Measurements from ENCODE around the gene CALR3. TPM values are rescaled to one million over a fixed set of nuclear protein-coding genes. Genes with fewer than 3 reads are reported as not detected.

Gene CALR3
- polyA plus RNA-seq, 1 experiment: not detected

- ChIA-PET CTCF (interaction anchor here (1.1 kb wide), 1 partner anchor 13 kb away, joined by 3 read pairs; no protein-coding TSS in a partner anchor), POLR2A (no interaction called here)
- TF ChIP-seq CTCF (IDR thresholded peaks at IDR 0.05; ENCODE audit: insufficient read depth, low read depth, low read length): peak; percentile 28
- no peak for DNase-seq (ENCODE audit: low read depth)
- H3K36me3 ChIP-seq (ENCODE audit: control insufficient read depth, insufficient read depth, low read length): peaks cover 74% of the 10 kb centered on the region
- H3K4me3 ChIP-seq (ENCODE audit: low read depth, low read length): no peak overlapping the region
- H3K27me3 ChIP-seq (ENCODE audit: control insufficient read depth, insufficient read depth, low read length): no peaks in the 10 kb centered on the region
Measured at GRCh38 chr19:16527971-16528521, 32.1 kb upstream of the CALR3 start.

- ChIA-PET POLR2A (no interaction called here), CTCF (interaction anchor here (1.1 kb wide), 1 partner anchor 14 kb away, joined by 3 read pairs; no protein-coding TSS in a partner anchor)
- no peak for DNase-seq (ENCODE audit: low read depth)
- no peak for TF ChIP-seq CTCF (IDR thresholded peaks at IDR 0.05; ENCODE audit: insufficient read depth, low read depth, low read length)
- peaks cover 75% of the 10 kb centered on the region for H3K36me3 ChIP-seq (ENCODE audit: control insufficient read depth, insufficient read depth, low read length)
- no peak overlapping the region for H3K4me3 ChIP-seq (ENCODE audit: low read depth, low read length)
- no peaks in the 10 kb centered on the region for H3K27me3 ChIP-seq (ENCODE audit: control insufficient read depth, insufficient read depth, low read length)
Measured at GRCh38 chr19:16527334-16527935, 31.5 kb upstream of the CALR3 start.

- ChIA-PET CTCF (interaction anchor here (0.8 kb wide), 1 partner anchor 12 kb away, joined by 3 read pairs; no protein-coding TSS in a partner anchor), POLR2A (no interaction called here)
- Histone ChIP-seq H3K4me3 (ENCODE audit: low read depth, low read length) (no peak overlapping the region), H3K36me3 (ENCODE audit: control insufficient read depth, insufficient read depth, low read length) (peaks cover 69% of the 10 kb centered on the region), H3K27me3 (ENCODE audit: control insufficient read depth, insufficient read depth, low read length) (no peaks in the 10 kb centered on the region)
- no peak for DNase-seq (ENCODE audit: low read depth)
- no peak for TF ChIP-seq CTCF (IDR thresholded peaks at IDR 0.05; ENCODE audit: insufficient read depth, low read depth, low read length)
Measured at GRCh38 chr19:16525751-16526481, 29.9 kb upstream of the CALR3 start.

GRCh38 chr19:16524991-16525734 lies 29.2 kb upstream of the CALR3 start:
- DNase-seq (ENCODE audit: low read depth): no peak
- ChIA-PET CTCF (no interaction called here), POLR2A (no interaction called here)
- Histone ChIP-seq H3K27me3 (ENCODE audit: control insufficient read depth, insufficient read depth, low read length) (no peaks in the 10 kb centered on the region), H3K36me3 (ENCODE audit: control insufficient read depth, insufficient read depth, low read length) (peaks cover 69% of the 10 kb centered on the region), H3K4me3 (ENCODE audit: low read depth, low read length) (no peak overlapping the region)
- no peak for TF ChIP-seq CTCF (IDR thresholded peaks at IDR 0.05; ENCODE audit: insufficient read depth, low read depth, low read length)
